Measurements from ENCODE around the gene AUTS2.

- no peak for TF ChIP-seq EZH2 (IDR thresholded peaks at IDR 0.05; ENCODE audit: borderline replicate concordance, low read depth, low read length, poor library complexity, severe bottlenecking)
- TF ChIP-seq, protein P1, sequence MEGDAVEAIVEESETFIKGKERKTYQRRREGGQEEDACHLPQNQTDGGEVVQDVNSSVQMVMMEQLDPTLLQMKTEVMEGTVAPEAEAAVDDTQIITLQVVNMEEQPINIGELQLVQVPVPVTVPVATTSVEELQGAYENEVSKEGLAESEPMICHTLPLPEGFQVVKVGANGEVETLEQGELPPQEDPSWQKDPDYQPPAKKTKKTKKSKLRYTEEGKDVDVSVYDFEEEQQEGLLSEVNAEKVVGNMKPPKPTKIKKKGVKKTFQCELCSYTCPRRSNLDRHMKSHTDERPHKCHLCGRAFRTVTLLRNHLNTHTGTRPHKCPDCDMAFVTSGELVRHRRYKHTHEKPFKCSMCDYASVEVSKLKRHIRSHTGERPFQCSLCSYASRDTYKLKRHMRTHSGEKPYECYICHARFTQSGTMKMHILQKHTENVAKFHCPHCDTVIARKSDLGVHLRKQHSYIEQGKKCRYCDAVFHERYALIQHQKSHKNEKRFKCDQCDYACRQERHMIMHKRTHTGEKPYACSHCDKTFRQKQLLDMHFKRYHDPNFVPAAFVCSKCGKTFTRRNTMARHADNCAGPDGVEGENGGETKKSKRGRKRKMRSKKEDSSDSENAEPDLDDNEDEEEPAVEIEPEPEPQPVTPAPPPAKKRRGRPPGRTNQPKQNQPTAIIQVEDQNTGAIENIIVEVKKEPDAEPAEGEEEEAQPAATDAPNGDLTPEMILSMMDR (conservative IDR thresholded peaks at IDR 0.05; ENCODE audit: low read depth, low read length), result no peak
These were observed 118.9 kb downstream of the AUTS2 start for GRCh38 chr7:69717221-69717620.

All from A673 (cell line).